IPS-11a (cell line): ENCODE data around the gene SPATA2.
"Not testable (repeated sequence)": the region's sequence is repeated elsewhere in the genome, so short reads cannot be mapped to it uniquely, and the experiment has no call there.

Source experiments
- H3K4me3 ChIP-seq: one replicate; pipeline ENCODE4 v1.5.1; 2013; ENCODE audit warnings: low read depth, low read length, control low read depth

Gene SPATA2

GRCh38 chr20:49906101-49906604 lies 9.2 kb downstream of the SPATA2 start:
- H3K4me3 ChIP-seq: no peak overlapping the region

DNA sequence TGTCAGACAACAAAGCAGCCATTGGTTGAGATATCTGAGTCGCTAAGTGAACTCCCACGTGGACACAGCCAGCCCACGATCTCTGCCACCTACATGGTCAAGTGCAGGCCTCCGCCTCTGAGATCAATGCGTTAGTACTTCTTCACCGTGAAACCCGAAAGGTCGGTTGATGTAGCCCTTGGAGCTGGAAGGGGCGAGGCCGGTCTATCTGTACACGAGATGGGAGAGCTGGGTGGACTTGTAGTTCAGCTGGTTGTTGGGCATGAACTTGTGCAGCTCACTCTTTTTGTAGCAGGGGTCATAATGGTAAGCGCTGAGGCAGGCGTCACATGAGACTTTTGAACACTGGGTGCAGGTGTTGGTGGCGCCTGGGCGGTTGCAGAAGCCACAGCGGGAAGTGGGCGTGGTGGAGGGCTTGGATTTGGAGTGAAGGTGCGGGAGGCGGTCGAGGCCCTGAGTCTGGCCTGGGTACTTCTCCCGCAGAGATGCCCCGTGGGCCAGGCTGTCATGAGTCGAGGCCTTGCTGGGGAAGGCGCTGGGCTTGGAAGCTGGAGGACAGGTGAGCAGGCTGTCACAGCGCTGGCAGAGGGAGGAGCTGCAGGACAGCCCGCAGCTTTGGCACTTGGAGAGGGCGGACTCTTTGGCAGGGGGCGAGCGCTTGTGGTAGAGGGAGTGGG lies 9.8 kb downstream of the SPATA2 start:
- H3K4me3 ChIP-seq: no peak overlapping the region

DNA sequence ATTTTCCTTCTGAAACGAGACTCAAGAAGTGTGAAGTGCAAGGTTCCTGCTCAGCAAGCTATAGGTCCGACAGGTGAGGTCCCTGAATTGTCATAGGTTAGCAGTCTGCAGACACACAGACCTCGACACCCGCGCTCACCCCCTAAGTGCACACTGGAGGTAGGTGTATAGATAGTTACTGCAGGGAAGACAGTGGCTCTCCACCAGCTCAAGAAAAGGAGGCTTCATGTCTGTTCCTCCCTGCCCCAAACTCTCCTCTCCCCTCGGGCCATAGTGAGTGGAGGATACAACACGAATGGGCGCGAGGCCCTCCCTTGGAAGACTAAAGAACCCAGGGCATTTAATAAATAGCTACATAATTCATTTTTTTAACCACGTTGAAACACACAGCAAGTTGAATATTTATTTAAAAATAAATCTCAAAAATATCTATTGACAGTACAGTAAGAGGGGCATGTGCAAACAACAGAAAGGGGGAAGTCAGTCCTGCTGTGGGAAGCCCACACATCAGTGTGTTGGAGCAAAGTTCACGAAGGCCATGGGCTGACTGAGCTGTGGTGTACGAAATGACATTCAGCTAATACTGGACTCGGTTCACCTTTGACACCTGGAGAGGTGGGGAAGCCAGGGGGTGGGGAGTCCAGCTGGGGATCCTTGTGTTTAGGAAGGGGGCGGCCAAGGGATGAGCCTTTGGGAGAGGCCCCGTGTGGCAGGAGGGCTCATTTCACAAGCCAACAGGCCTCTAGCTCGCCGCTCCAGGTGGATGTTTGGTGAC lies 10.7 kb downstream of the SPATA2 start:
- no peak overlapping the region for H3K4me3 ChIP-seq

DNA sequence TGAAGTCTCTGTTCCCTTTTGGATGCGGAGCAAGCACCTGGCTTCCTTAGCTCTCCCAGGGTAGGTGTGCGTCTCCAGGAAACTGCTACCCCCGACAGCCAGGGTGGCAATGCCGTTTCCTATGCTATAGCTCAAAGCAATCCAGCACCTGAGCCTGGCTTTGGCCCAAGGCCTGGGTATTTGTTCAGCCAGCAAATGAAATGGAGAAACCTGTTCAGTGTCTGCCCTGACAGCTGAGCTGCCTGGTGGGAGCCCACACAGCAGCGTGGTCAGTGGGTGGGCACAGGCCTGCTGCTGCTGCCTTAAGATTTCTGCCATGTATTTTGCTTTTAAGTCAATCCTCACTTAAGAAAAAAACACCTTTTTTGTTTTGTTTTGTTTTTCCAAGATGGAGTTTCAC lies 13.7 kb downstream of the SPATA2 start:
- no peak overlapping the region for H3K4me3 ChIP-seq

DNA sequence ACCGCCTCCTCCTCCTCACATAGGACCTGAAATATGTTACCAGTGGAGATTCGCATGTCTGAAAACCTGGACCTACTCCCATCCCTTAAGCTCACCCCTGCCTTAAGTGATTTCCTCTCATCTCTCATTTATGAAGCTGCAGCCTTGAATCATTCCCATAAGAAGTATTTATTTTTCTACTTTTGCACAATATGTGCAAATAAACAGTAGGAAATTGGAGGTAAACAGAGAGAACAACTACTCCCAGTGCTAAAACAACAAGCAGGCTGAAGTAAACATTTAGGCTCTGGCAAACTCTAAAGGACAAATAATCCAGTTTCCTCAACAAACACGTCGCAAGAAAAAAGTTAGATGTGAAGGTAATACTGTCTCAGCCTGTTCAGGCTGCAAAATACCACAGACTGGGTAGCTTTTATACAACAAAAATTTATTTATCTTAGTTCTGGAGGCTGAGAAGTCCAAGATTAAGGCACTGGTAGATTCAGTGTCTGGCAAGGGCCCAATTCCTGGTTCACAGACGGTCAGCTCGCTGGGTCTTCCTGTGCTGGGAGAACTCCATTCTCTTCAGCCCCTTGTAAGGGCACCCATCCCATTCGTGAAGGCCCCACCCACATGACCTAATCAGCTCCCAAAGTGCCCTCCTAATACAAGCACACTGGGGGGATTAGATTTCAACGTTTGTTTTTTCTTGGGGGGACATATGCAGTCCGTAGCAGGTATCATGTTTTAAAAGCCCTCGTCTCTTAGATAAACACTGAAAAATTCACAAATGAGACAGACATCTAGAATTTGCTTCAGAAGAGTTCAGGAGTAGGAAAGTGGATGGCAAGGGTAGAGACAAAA lies 15.6 kb downstream of the SPATA2 start:
- H3K4me3 ChIP-seq: no peak overlapping the region

DNA sequence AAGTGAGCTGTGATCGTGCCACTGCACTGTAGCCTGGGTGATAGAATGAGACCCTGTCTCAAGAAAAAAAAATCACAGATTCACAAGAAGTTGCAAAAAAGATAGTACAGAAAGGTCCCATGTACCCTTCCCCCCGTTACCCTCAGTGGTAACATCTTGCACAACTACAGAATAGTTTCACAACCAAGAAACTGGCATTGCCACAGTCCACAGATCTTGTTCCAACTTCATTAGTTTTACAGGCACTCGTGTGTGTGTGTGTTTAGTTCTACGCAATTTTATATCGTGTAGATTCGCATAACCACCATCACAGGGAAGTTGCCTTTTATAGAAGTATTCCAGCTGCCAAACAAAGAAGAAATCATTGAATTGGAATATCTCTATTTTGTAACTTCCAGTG lies 19.1 kb downstream of the SPATA2 start:
- H3K4me3 ChIP-seq: no peak overlapping the region

DNA sequence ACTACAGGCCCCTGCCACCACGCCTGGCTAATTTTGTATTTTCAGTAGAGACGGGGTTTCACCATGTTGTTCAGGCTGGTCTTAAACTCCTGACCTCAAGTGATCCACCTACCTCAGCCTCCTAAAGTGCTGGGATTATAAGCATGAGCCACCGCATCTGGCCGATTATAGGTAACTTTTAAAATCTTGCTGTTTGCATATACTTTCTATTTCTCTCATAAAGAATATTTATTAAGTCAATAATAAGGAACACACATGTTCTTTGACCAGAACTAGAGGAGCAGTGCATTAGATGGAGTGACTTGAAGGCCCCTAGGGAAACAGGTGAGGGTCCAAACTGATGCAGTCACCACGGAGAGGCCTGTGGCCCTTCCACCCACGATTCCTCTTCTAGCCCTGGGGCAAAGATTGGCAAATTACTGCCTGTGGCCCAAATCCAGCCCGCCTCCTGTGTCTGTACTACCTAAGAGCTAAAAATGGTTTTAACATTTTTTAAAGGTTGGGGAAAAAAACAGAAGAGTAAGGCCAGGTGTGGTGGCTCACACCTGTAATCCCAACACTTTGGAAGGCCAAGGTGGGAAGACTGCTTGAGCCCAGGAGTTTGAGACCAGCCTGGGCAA lies 19.7 kb downstream of the SPATA2 start:
- H3K4me3 ChIP-seq: not testable (repeated sequence)

GRCh38 chr20:49894073-49894470 lies 21.3 kb downstream of the SPATA2 start:
- no peak overlapping the region for H3K4me3 ChIP-seq

DNA sequence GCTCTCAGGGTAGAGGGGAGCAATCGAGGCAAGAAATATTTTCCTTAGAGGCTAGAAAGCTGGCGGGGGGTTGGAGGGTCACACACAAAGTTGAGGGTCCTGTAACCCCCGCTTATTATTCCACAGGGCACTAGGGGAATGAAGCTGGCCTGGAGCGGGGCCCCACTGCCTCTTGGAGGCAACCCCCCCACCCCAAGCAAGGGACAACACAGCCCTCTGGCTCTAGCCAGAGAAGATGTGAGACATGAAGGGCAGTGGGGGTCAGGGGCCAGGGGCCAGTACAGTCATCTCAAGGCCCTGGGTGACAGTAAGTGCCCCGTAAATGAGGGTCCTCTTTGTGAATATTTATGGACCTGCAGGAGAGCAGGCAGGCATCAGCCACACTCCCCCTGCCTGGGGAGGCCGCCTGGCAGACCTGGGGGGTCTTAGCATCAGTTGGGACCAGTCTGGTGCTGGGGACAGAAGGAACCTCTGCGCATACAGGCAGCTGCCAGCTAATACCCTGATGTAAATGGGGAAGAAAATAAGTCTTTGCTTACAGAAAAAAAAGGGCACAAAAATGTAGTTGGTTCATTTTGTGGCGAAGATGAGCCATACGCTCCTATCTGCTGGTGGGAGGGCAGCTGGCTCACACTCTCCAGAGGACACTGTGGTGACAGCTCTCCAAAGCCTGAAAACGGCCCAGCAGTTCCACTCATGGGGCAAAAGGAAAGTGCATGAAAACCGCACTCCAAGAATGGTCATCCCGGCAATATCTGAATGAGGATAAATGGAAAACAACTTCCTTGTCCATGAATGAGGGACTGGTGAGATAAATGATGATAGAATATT lies 21.9 kb downstream of the SPATA2 start:
- no peak overlapping the region for H3K4me3 ChIP-seq

- H3K4me3 ChIP-seq: no peak overlapping the region
Observed at GRCh38 chr20:49892817-49893216, 22.5 kb downstream of the SPATA2 start.

GRCh38 chr20:49892260-49892659 lies 23.1 kb downstream of the SPATA2 start:
- no peak overlapping the region for H3K4me3 ChIP-seq

- H3K4me3 ChIP-seq: no peak overlapping the region
Observed at GRCh38 chr20:49891476-49892110, 23.7 kb downstream of the SPATA2 start.

DNA sequence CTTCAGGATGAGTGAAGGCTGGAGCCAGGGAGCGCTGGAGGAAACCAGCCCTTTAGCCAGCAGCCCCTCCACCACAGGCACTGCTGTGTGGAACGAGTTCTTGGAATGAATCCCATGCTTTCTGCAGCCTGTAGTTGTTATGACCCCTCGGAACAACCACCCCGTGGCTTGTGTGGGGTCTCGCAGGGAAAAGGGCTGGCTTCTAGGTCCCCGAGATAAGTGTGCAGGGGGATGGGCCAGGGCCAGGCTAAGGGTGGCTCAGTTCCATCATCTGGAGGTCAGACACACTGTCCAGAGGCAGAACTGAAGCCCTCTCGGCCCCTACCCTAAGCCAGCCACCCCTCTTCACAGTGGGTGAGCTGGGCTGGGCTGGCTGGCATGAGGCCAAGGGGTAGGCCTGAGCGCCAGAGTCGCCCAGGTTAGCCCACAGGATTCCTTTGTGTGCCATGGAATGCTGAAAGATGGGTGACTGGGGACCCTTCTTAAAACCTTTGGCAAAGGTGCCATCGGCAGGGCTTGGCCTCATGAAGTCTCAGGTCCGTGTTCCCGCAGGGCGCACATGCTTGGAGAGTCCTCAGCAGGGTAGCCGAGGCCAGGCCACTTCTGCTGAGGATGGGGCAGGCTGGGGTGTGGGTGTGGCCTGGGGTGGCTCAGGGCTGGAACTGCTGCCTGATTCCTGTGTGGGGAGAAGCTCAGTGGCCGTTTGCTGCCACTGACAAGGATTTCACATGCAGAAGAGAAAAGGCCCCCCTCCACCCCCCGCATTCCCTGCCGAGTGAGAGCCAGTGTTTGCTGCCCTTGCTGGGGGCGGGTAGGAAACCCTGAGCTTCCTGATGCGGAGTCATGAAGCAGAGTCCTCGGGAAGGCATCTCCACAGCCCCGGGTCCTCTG lies 24.6 kb downstream of the SPATA2 start:
- H3K4me3 ChIP-seq: no peak overlapping the region

DNA sequence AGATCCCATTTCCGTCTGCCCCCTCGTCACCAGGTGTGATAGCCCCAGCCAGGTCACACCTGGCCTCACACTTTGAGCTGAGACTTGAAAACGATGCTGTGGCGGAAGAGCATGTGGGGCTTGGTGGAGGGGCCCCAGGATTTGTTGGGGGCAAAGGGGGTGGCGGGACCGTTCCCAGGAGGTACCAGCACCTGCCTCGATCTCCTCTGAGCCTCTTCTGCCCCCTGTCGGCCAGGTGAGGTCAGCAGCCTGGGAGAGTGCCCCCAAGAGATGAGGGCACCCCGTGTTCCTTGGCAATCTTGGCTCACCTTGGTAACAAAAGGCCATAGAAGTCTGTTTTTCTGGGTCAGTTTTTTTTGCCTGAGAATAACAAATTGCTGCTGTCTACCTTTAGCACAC lies 25.4 kb downstream of the SPATA2 start:
- no peak overlapping the region for H3K4me3 ChIP-seq

DNA sequence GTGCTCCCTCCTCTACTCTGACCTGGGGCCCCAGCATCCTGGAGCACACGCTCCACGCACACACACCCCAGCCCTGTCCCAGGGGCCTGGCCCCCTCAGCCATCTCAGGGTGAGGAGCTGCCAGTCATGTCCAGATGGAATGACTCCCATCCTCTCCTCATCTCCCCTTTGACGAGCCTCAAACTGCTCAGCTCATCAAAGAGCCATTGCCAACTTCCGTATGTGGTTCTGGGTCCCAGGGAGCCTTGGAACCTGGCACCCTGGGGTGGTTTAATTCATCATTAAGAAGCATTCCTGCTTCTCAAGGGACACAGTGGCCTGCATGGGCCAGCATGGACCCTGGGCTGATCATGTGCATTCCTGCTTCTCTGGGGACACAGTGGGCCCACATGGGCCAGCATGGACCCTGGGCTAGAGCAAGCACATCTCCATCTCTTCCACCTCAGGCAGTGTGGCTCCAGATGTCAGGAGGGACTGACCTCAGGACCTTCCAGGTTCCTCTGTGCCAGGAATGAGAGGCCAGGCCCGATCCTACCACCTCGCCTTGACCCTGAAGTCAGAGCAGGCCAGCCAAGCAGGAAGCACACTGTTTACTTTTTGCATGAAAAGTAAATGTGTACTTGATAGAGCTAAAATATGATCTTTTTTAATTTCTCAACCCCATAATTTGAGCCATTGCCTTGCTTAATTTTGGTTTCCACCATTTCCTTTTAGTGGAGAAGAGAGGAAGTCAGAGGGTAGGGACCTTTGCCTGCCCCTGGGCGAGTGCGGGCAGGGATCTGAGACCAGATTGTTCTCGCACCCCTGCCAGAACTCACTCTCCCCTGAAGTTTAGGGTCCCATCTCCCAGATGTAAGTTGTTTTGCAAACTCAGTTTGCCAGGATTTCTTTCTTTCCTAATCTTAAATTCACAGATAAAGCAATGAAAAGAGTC lies 26.1 kb downstream of the SPATA2 start:
- H3K4me3 ChIP-seq: no peak overlapping the region

- H3K4me3 ChIP-seq: no peak overlapping the region
Observed at GRCh38 chr20:49888212-49889000, 26.9 kb downstream of the SPATA2 start.
